Thoracic aorta (tissue), 2 donors: ENCODE measurements around the gene MCF2L2. TPM values are rescaled to one million over a fixed set of nuclear protein-coding genes. Genes with fewer than 3 reads are reported as not detected.
A peak's percentile ranks its signal among the peaks of the same experiment; 100 is the strongest.
"Not testable (repeated sequence)": the region's sequence is repeated elsewhere in the genome, so short reads cannot be mapped to it uniquely, and the experiment has no call there.

ENCODE experiments used
- ATAC-seq: fragments of 150-250 bp; one replicate; pipeline ENCODE4 v1.8.0; 2017; ENCODE audit warnings: low read depth; ENCODE audit not compliant: insufficient number of reproducible peaks, low FRiP score
- DNase-seq: peaks from one replicate; pipeline ENCODE4 v3.0.0-alpha.2; 2020; ENCODE audit warnings: low spot score
- H3K27ac ChIP-seq, 2 donors: fragments of 200-600 bp; sonication (generic); 1 replicate in 1 of 2; 2 replicates in 1 of 2; pipeline ENCODE4 v1.5.1; 2016; ENCODE audit warnings: mild to moderate bottlenecking in 2 of 2, moderate library complexity in 2 of 2
- H3K27me3 ChIP-seq: fragments of 200-600 bp; sonication (generic); replicated peaks from 2 replicates; pipeline ENCODE4 v1.6.0; 2016; ENCODE audit warnings: mild to moderate bottlenecking; ENCODE audit not compliant: insufficient read depth
- H3K36me3 ChIP-seq: fragments of 200-600 bp; sonication (generic); one replicate; pipeline ENCODE4 v1.5.1; 2016
- H3K4me1 ChIP-seq, 2 donors: fragments of 200-600 bp; sonication (generic); 1 replicate in 1 of 2; 2 replicates in 1 of 2; pipeline versions ENCODE4 v1.5.1 to v1.6.0; 2016; ENCODE audit warnings: low read depth in 2 of 2, mild to moderate bottlenecking in 1 of 2; ENCODE audit not compliant: control insufficient read depth in 1 of 2
- H3K4me3 ChIP-seq: fragments of 200-600 bp; sonication (generic); 2 replicates; pipeline ENCODE4 v1.5.1; 2016; ENCODE audit warnings: mild to moderate bottlenecking
- H3K9me3 ChIP-seq: fragments of 200-600 bp; sonication (generic); 2 replicates; pipeline ENCODE4 v1.5.1; 2016
- CTCF ChIP-seq: fragments of 200-600 bp; sonication (generic); IDR thresholded peaks from one replicate; pipeline ENCODE4 v1.5.1; 2019; ENCODE audit warnings: antibody characterized with exemption
- total RNA-seq, 2 donors: library from RNA; depleted of rRNA; stranded (reverse); fragments of >200 nt; gene quantifications; one replicate each; pipeline versions ENCODE4 v1.1.0 to v1.2.3, GENCODE V29; 2016

Gene MCF2L2
- 1 to 10 TPM in 1 of 2 donors, under 1 TPM in 1; 0.85 to 1.5 TPM for total RNA-seq

GRCh38 chr3:183428447-183429211, at the start of gene MCF2L2:
Gene MCF2L2, minus strand, starts transcription at chr3:183428619. Its CDS starts 642 bp downstream, at chr3:183427977.
- peaks cover 4 to 15% of the 10 kb centered on the region in 2 donors for H3K4me1 ChIP-seq
- DNase-seq (no peak), ATAC-seq (no peak)
- no peaks in the 10 kb centered on the region for H3K36me3 ChIP-seq
- no peaks in the 10 kb centered on the region for H3K9me3 ChIP-seq
- peak within 1 kb of the TSS; percentile 84 for H3K4me3 ChIP-seq
- H3K27ac ChIP-seq: no peak within 1 kb of the TSS
- H3K27me3 ChIP-seq: no peaks in the 10 kb centered on the region
- no peak for TF ChIP-seq CTCF

- no peak for ATAC-seq
- no peak for DNase-seq
- Histone ChIP-seq H3K4me3 (no peak overlapping the region), H3K36me3 (no peaks in the 10 kb centered on the region), H3K27ac (no peak overlapping the region), H3K4me1 (no peaks in the 10 kb centered on the region), H3K27me3 (no peaks in the 10 kb centered on the region), H3K9me3 (no peaks in the 10 kb centered on the region)
- TF ChIP-seq CTCF: no peak
Measured at GRCh38 chr3:183477801-183478456, 49.5 kb upstream of the MCF2L2 start.

GRCh38 chr3:183475764-183476162, 47.3 kb upstream of the MCF2L2 start:
- not testable (repeated sequence) for H3K4me3 ChIP-seq, ATAC-seq, DNase-seq

GRCh38 chr3:183475016-183475763, 46.8 kb upstream of the MCF2L2 start:
- no peak for ATAC-seq
- no peak for DNase-seq
- Histone ChIP-seq H3K27ac (no peak overlapping the region), H3K4me3 (no peak overlapping the region), H3K9me3 (no peaks in the 10 kb centered on the region), H3K36me3 (no peaks in the 10 kb centered on the region), H3K27me3 (no peaks in the 10 kb centered on the region), H3K4me1 (no peaks in the 10 kb centered on the region)
- TF ChIP-seq CTCF: no peak

More at GRCh38 chr3:183475764-183476162, 47.3 kb upstream of the MCF2L2 start:
- not testable (repeated sequence) for H3K4me1 ChIP-seq, H3K27me3 ChIP-seq, H3K27ac ChIP-seq, H3K36me3 ChIP-seq, H3K9me3 ChIP-seq

- ATAC-seq: no peak
Measured at GRCh38 chr3:183473969-183474368, 45.5 kb upstream of the MCF2L2 start.

More at GRCh38 chr3:183473969-183474368, 45.5 kb upstream of the MCF2L2 start:
- Histone ChIP-seq H3K27me3 (no peaks in the 10 kb centered on the region), H3K4me3 (no peak overlapping the region), H3K36me3 (no peaks in the 10 kb centered on the region), H3K27ac (no peak overlapping the region), H3K9me3 (no peaks in the 10 kb centered on the region), H3K4me1 (no peaks in the 10 kb centered on the region)
- no peak for TF ChIP-seq CTCF
- DNase-seq: no peak
